Limb (tissue), 2 donors: ENCODE data around the gene SREBF1.

Experiments
- DNase-seq, 2 donors: peaks; one replicate each; pipeline ENCODE4 v3.0.0-alpha.2; 2016; ENCODE audit errors: extremely low spot score in 2 of 2

The SREBF1 gene

DNA sequence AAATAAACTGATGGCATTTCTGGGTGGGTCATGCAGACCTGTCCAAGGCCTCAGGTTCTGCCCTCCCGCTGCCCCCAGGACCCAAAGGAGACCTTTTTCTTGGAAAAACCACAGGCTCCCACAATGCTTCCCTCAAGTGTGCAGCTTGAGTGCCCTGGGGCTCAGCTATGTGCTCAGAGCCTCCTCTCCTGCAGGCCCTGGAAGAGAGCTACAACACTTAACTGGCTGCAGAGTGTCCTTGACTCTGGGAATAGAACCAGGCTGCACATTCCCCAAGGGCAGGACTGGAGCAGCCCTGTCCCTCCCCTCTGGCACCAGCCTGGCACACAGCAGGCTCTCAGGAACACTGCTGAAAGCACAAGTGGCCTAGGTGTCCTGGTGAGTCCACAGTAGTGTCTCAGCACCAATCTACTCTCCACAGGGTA is 4.8 kb upstream of the SREBF1 start:
- DNase-seq, result no peak

DNA sequence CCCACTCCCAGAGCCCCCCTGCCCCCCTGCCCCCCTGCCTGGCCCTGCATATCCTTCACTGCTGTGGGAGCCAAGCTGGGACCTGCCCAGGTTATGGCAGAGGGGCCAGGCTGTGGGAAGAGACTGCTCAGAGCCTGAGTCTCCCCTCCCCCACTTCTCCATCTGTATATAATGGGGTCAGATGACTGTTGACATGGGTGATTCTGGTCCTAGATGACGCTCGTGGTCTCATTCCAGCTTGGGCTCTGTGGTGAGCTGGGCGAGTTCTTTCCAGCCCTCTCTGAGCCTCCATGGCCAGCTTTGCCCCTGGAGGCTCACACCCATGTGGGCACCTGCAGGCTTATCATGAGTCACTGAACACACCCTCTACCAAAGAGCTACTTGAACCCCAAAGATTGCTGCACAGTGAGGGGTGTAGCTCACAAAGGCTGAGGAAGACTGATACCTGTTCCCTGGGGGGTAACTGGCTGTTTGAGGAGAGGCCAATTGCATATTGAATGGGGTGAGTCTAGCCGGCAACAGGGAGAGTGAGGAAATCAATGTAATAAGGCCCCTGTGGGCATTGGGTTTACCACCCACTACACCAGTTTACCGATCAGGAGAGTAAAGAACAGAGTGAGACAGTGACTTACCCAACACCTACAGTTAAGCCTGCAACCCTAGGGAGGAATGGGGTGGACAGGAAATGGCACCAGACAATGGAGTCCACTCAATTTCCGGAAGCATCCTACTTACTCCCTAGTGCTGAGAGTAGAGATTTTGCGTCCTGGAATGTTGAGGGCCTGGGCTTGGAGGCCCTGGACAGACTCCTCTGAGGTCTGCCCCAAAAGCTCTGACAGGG is 4.2 kb upstream of the SREBF1 start:
- peak in 1 of 2 donors; percentile 29 for DNase-seq

DNA sequence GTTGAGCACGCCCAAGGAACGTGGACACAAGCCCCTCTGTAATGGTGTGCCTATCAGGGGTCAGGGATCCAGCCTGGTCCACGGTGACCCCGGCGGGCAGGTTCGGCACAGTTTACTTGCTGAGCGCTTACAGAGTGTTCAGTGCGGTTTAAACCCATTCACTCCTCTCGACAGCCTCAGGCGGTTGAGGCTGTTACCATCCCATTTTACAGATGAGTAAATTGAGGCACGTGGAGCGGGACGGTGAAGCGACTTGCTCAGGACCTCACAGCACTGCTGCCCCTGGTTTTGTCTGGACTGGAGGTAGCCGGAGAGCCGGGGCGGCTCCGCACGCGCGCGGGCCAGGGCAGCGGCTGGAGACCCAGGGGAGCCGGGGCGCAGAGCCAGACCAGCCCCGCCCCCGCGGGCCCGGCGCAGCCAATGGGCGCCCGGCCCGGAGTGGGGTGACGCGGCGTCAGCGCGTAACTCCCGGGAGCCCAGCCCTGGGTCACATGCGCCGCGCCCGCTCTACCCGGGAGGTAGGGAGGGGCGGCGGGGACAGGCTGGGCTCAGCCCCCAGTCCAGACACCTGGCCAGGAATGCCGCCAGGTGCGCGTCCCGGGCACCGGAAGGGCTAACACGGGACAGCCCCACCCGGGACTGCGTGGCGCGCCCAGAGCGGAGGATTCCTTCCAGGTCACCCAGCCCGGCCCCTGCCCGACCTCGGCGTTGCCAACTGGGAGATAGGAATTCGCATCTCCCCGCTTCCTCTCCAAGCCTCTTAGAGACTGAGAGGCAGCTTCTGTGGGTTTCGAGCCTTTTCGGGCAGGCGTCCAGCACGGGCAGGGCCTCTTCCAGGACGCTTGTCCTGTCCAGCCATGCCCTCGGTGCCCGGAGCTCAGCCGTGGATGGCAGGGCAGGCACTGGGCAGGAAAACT is 3.3 kb upstream of the SREBF1 start:
- peak; percentile 46 to 85 for DNase-seq

DNA sequence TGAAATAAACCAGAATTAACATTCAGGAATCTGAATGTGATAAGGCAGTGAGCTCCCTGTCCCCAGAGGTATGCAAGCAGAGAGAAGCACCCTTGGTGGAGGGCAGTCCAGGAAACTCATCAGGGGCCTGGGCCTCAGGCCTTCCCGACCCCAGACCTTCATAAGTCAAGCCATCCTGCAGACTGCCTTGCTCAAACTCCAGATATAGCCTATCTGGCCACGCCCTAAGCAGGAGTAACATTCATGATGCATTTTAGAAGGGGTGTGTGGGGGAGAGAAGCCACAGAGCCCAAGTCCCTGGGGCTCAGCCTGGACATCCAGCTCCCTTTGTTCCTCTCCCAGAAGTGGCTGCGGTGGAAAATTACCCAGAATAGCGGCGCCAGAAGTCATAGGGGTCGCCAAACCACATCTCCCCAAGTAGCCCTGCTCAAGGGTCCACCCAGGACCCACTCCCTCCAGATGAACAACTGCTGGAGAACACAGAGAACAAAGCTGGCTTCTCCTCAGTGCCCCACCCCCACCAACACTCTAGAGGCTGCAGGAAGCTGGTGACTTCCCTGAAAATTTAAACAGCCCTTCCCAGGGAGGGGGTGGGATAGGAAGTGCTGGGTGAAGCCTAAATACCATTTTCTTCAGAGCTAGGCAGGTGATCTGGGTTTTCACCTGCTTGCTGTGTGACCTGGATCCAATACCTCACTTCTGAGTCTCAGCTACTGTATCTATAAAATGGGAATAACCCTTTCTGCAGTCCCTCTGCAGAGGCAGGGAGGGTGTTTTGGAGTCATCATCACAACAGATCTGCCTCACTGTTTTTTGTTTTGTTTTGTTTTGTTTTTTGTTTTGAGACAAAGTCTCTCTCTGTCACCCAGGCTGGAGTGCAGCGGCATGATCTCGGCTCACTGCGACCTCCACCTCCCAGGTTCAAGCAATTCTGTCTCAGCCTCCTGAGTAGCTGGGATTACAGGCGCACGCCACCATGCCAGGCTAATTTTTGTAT is 1.5 kb upstream of the SREBF1 start:
- no peak for DNase-seq

DNA sequence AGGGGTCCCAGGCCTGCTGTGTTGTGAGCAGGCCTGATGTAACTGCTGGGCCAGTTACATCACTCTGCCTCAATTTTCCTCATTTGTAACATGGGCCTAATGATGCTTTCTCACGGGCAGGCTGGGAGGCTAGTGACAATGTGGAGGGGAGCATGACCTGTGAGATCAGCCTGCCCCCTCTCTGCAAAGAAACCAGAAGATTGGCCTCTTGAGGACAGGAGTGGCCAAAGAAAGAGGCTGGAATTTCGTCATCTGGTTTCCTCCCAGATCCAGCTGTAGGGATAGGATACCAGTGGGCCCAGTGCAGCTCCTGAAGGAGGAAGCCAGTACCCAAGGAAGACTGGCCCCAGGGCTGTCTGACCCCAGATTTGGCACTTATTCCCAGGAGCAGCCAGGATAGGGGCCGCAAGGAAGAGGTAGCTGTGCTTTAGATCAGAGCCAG is 615 bp upstream of the SREBF1 start:
- DNase-seq, result no peak

DNA sequence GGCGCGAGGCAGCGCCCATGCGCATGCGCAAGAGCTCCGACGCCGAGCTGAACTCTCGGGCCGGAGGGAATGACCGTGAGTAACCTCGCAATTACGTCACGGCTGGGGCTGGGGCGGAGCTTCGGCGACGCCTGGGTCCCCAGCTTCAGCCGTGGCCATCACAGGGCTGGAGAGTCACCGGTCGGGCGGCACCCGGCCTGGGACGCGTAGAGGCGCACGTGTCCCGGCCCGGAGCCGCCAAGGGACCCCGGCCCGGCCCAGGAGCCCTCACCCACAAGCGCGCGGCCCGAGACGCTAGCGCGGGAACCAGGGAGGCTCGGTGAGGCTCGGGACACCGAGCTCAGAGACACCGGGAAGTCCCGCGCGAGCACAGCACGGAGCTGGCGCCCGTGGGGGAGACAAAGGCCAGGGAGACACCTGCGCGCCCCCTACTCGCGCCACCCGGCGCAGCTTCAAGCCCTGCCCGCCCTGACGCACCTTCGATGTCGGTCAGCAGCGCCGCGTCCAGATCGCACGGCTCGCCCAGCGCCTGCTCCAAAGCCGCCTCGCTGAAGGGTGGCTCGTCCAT is 452 bp downstream of the SREBF1 start:
- DNase-seq, result peak; percentile 94 to 98

DNA sequence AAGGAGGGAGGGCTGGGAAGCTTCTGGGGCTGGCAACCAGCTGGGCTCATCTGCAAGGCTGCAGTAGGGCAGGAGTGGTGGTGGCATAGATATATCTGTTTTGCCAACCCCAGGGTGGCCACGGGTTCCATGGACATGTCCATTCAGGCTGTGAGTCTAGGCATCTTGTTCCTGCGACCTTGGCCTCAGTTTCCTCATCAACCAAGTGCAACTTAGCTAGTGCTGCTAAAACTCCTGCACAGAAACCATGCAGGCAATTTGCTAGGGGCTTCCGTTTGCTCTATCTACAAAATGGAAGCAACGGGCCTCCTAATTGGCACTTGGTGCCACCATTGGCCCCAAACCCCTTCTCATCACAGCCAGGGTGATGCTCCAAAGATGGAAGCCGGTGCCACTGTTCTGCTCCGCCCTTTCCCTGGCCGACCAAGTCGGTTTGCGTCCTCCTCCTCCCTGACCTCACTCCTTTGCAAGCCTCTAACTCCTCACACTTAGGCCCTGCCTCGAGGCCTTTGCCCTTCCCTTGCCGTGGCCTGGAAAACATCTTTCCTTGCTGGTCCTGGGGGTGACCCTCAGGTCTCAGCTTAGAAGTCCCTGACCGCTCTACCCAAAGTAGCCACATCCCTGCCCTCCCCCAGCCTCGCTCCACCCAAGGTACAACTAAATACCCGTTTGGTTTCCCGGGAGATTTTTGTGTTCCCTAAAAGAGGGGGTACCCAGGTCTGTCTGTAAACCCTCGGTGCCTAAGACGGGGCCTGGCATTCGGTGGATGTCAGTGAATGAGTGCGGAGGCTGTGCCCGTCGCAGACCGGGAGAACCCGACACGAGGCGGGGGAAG is 1.2 kb downstream of the SREBF1 start:
- DNase-seq, result peak in 1 of 2 donors; percentile 28

DNA sequence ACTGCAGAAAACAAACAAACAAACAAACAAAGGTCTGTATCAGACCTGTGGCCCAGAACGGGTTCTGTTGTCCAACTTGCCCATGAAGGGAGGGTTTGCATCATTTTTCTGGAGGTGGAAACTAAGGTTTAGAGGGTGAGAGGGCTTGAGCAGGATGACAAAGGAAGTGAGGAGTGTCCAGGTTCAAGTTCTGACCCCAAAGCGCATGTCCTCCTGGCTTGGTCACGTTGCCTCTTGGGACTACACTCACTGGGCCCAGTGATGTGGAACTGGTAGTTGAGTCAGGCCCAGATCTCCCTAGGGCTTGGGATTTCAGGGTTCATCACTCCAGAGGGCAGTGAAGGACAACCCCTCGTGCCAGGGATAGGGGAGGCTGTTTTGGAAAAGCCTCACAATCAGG is 1.8 kb downstream of the SREBF1 start:
- DNase-seq, result no peak

DNA sequence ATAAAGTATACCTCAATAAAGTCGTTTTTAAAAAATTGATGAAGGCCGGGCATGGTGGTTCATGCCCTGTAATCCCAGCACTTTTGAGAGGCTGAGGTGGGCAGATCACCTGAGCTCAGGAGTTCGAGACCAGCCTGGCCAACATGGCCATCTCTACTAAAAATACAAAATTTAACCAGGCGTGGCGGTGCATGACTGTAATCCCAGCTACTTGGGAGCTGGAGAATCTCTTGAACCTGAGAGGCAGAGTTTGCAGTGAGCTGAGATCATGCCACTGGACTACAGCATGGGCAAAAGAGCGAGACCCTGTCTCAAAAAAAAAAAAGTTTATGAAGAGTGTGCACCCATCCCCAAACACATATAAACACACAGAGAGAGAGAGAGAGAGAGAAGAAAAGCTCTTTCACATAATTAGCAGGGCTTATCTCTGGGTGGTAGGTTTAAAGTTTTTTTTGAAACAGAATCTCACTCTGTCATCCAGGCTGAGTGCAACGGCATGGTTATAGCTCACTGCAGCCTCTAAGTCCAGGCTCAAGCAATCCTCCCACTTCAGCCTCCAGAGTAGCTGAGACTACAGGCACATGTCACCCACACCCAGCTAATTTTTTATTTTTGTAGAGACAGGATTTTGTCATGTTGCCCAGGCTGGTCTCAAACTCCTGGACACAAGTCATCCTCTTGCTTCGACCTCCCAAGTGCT is 3.0 kb downstream of the SREBF1 start:
- DNase-seq, result no peak

DNA sequence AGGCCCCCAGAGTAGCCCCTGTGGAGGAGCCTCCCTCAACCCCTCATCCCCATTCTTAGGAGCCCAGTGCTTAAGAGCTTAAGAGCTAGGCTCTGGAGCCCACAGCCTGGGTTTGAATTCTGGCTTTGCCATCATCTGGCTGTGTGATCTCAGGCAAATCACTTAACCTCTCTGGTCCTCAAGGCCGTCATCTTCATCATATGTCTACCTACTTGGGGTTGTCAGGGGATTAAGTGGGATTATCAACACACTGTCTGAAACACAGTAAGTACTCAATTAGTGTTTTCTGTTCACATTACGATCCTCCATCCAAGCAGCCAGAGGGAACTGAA is 4.8 kb downstream of the SREBF1 start:
- DNase-seq, result no peak

DNA sequence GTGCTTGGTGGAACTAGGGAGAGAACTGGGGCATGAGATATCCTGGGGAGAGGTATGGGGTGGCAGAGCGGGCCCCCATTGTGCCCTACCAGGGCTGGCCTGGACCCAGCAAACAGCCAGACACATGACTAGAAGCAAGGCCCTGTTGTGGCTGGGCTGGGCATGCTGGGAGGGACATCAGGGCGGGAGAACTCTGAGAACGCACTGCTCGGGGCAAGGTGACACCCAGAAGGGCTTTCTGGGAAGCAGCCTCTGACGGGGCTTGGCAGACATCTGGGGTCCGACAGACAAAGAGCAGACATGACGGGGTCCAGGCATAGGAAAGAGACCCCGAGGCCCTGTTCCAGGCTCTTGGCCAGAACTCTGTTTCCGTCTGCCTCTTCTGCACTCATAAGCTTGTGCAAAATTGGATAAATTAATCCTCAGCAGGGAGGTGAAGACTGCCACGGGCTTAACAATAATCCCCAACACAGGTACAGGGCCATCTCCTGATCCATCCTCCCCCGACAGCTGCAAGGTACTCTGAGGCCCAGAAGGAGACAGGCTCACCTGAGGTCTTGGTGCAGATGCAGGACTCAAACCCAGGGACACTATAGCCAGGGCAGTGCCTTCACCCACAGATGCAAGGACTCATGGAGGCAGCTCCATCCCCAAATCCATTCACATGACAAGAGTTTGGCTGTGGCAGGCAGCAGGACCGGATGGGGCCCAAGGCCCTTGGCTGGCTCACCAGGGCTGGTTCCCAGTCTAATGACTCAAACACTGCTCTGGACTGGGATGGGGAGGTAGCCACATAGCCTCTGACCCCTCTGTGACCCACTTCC is 5.4 kb downstream of the SREBF1 start:
- no peak for DNase-seq

DNA sequence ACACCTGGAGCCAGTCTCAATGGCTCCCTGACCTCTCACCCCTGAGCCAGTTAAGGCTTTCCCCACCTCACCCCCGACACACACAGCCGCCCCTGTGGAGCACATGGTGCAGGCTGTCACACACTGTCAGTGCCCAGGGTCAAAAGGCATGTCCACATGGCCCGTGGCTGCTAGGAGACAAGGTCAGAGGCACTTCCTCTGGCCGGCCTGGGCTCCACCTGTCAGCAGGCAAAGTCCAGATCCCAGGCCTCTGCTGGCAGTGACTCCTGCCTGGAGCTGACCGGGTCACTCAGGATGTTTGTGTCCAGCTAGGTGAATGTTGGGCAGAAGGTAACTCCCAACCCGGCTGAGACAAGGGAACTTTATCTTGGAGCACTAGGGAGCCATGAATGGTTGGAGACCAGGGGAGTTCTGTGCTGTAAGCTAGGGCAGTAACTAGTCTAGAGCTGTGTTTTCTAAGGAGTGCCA is 6.0 kb downstream of the SREBF1 start:
- DNase-seq, result no peak

DNA sequence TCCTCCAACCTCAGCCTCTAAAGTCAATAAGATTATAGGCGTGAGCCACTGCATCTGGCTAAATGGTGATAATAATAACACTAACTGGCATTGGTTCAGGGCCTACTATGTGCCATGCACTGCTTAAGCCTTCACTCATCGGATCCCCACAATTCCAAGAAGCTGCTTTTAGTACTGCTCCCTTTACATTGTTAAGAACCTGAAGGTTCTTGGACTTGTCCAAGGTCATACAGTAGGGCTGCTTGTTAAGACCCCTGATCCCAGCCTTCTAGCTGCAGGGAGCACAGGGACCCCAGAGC is 6.6 kb downstream of the SREBF1 start:
- no peak for DNase-seq

DNA sequence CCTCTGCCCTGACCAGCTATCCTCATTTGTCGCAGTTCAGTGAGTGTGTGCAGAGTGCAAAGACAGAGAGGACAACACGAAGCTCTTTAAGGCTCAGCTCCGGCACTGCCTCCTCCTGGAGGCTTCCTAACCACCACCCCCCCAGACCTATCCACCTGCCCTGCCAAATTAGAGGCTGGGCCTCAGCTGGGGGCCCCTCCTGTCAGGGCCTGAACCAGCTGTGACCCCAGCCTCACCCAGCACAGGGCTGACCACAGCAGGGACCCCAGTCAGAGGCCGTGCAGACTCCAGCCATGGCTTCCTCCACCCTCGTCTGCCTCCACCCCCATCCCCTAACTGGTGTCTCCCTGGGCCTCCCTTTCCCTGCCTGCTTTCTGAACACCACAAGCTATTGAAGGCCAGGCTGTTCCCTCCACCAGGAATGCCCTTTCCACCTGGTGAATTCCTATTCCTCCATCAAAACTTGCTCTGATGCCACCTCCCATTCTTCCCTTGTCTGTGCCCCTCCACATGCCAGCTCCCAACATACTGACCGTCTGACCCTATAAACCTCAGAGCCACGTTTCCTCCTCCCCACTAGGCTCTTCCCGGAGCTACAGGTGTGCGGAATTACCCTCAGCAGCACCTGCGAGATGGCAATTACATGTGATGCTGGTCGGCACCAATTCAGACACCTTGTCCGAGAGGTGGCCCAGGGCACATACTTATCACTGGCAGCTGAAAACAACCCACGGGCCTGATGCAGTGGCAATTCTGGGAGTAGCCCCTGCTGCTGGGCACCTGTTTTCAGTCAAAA is 8.8 kb downstream of the SREBF1 start:
- no peak for DNase-seq

DNA sequence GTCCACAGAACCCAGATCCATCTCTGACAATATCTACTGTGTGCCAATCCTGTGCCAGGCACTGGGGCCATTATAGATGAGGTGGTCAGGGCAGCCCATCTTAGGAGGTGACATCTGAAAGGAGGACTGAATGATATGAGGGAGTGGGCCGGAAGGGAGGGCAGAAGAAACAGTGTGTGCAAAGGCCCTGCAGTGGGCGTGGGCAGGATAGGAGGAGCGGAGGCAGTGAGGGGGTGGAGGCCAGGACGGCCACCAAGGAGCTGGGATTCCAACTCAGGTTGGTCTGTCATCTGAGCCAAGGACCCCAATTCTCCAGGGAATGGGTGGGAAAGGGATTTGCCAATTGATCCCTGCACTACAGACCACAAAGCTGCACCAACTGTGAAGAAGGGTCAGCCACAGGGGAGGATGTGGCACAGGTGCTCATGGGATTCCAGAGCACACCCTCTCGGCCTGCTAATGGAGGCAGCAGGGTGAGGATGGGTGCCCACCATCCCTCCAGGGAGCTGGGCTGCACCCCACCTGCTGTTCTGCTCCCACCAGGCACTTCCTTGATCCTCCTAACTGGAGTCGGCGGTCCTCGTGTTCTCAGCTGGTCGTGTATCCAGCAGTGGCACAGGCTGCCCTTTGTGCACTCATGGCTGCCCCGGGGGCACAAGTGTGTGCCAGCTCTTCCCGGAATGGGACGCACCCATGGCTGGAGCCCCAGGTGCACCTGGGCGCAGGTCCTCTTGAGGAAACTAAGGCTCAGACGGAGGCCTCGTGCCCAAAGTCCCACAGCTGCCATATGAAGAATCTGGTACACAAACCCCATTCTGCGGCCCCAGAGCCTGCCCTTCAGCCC is 9.6 kb downstream of the SREBF1 start:
- DNase-seq, result no peak

DNA sequence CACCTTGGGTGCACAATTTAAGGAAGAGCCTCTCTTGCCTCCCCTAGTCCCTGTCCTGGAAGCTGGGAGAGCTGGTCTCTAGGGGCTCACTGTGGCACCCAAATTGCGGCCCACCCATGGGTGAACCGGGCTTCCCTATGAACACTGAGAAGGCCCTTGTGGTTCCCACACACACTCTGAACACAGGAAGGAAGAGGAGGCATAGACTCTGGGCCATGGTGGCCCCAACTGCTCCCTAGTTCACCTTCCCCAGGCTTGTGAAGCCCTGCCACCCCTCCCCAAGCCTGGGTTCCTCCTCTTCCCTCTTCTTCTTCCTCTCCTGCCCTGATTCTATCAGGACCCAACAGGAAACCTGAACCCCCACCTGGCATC is 10.5 kb downstream of the SREBF1 start:
- no peak for DNase-seq
